GM11168 (cell line): ENCODE data around the gene CARD14.
"Not testable (repeated sequence)": the region's sequence is repeated elsewhere in the genome, so short reads cannot be mapped to it uniquely, and the experiment has no call there.

Experiments
- in situ Hi-C: fragments of 300-500 bp; cut with MboI; formaldehyde crosslinking; loops from one replicate; pipeline ENCODE4 v1.12.0; 2022; ENCODE audit warnings: low sequenced_read_pairs; ENCODE audit not compliant: unreplicated experiment

The CARD14 gene

DNA sequence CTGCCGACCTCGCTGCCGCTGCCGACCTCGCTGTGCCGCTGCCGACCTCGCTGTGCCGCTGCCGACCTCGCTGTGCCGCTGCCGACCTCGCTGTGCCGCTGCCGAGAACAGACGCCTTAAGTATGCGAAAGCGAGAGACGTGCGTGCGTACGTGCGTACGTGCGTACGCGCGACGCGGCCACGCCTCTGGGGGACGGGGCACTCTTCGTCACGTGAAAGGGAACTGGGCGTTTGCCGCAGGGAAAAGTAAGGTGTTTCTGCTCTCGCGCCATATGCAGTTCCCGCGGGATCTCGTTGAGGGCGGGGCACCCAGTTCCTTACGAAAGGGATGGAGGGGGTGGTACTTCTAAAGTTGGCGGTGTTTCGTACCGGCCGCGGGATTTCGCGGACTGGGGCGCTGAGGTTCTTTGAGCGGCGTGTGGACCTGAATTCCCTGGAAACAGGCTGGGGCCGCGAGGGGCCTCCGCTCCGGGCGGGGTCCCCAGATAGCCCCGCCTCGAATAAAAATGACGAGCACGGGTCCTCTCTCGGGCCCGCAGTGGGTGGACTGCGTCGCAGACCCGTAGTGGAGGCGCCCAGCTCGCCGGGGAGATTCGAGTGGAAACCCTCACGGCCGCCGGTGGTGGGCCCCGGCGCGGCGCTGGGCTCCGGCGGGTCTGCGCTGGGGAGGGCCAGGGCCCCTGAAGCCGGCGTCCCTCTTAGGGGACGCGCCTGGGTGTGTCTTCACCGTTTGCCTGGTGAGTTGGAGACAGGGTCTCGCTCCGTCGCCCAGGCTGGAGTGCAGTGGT is 22.6 kb upstream of the CARD14 start, which contains the start of gene EIF4A3:
Gene EIF4A3 (minus strand): TSS at position 94 of the 788 bp plus-strand sequence. CDS start 167 bp downstream, outside the sequence.
- in situ Hi-C loops: no loop called here

DNA sequence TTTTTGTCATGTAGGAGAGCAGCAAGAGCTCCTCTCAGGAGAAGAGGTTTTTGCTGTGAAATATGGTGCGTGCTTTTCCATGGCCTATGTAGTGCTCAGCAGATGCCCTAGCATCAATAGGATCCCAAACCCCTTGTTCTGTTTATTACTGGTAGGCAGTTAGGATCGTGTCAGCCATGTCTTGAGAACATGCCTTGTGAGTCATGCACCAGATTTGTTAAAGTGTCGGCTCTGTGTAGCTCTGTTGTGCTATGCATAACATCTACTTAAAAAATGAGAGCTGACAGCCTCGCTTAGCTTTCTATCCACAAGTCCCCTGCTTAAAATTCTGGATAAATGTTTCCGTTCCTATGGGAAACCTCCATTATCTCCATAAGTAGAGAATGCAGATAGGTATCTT is 18.5 kb upstream of the CARD14 start:
- in situ Hi-C loops: loop anchor here (5.0 kb wide), 1 partner anchor 106 kb away; no protein-coding TSS in a partner anchor

DNA sequence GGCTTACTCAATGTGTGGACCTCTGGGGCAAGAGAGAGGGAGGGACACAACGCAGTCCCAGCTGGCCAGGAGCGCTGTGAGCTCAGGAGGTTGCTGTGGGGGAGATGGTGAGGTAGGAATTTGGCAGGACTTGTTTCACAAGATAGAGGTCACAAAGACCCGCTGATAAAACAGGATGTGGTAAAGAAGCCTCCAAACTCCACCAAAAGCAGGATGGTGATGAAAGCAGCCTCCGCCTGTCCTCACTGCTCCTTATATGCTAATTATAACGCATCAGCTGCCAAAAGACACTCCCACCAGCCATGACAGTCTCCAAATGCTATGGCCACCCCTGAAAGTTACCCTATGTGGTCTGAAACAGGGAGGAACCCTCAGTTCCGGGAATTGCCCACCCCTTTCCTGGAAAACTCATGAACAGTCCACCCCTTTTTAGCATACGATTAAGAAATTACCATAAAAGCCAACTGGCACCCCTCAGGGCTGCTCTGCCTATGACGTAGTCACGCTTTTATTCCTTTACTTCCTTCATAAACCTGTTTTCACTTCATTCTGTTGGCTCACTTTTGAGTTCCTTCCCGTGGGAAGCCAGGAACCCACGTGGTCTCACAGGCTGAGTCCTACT is 17.6 kb upstream of the CARD14 start:
- in situ Hi-C loops: loop anchor here (5.0 kb wide), 1 partner anchor 105 kb away; no protein-coding TSS in a partner anchor

DNA sequence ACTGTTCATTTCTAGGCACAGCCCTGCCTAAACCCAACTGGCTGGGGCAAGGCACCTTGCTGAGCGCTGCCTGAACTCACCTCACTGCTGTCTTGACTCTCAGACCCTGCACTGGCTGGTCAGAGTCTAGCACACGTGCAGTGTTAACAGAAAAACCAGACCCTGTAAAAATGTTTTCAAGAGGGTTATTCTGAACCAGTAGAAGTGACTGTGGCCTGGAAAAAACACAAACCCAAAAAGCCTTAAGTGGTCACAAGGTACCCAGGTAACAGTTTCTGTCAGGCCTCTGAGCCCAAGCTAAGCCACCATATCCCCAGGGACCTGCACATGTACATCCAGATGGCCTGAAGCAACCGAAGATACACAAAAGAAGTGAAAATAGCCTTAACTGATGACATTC is 16.8 kb upstream of the CARD14 start:
- in situ Hi-C loops: loop anchor here (5.0 kb wide), 1 partner anchor 104 kb away; no protein-coding TSS in a partner anchor

DNA sequence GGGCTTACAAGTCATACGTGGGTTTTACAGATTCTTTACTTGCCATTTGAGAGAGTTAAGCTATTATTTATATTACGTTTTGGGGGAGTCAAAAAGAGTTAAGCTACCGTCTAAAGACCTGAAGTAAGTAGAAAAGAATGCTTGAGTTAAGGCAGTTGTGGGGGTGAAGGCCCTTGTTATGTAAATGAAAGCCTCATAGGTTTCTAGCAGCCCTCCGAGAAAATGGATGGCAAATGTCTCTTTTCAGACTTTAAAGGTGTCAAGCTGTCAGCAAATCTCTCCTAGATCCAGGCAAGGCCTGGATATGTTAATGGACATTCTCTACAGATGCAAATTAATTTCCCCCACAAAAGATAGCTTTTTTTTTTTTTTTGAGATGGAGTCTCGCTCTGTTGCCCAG is 15.7 kb upstream of the CARD14 start:
- in situ Hi-C loops: loop anchor here (5.0 kb wide), 1 partner anchor 103 kb away; no protein-coding TSS in a partner anchor

DNA sequence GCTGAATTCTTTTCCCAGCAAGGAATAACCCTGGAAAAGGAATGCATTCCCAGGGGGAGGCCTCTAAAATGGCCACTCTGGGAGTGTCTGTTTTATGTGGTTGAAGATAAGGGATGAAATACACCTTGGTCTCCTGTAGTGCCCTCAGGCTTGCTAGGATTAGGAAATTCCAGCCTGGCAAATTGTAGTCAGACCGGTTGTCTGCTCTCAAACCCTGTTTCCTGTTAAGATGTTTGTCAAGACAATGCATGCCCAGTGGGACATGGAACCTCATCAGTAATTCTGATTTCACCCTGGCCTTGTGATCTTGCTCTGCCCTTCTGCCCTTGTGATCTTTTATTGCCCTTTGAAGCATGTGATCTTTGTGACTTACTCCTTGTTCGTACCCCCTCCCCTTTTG is 14.2 kb upstream of the CARD14 start:
- in situ Hi-C loops: not testable (repeated sequence)

DNA sequence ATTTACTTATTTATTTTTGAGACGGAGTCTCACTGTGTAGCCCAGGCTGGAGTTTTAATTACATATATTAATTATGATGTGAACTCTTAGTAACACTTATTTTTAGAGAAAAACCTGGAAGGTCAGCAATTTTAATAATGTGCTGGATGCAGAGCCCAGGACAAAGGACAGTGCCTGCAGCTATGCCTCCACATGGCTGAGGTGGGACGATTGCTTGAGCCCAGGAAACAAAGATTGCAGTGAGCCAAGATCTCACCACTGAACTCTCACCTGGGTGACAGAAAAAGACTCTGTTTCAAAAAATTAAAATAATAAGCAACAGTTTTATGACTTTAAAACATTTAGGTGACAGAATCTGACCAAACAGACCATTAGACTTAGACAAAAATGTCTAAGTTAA is 11.0 kb upstream of the CARD14 start:
- in situ Hi-C loops: no loop called here

DNA sequence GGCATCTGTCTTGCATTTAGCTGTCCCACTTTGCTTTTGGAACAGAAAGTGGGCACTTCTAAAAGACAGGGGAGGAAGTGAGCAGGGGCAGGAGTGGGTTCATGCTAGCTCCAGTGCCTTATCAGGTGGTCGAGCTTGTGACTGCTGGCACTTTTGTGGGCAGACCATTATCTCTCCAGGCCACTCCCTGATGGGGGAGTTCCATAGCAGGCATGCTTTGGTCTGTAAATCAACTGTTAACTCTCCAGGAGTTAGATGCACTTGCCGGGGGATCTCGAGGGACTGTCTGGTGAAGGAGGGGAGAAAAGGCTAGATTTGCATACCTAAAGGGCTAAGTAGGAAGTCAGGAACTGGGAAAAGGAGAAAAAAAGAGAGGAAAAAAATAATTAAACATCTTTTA is 9.3 kb upstream of the CARD14 start:
- in situ Hi-C loops: no loop called here

DNA sequence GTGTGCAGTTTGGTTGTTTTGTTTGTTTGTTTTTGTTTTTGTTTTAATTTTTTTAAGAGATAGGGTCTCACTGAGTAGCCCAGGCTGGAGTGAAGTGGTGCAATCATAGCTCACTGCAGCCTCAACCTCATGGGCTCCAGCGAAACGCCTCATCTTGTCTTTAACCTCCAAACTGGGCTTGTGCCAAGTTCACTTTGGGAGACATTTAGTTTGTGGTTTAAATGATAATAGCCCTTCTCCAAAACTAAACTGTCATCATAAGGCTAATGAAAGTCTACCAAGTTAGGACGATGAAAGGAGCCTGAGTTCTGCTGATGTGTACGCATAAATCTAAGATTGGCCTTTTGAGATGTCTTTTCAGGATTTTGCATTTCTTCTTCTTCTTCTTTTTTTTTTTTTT is 6.5 kb upstream of the CARD14 start:
- in situ Hi-C loops: no loop called here

DNA sequence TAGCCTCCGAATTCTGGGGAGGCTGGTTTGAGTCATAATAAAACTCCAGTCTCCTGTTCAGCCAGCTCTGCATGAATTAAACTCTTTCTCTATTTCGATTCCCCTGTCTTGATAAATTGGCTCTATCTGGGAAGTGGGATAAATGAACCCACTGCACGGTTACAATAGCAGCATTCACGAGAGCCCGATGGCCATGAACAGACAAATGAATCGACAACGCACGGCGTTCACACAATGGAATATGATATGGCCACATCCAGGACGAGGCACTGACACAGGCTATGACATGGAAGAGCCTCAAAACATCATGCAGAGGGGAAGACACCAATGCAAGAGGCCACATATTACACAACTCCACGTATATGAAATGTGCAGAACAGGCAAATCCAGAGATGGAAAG is 5.6 kb upstream of the CARD14 start:
- in situ Hi-C loops: no loop called here

DNA sequence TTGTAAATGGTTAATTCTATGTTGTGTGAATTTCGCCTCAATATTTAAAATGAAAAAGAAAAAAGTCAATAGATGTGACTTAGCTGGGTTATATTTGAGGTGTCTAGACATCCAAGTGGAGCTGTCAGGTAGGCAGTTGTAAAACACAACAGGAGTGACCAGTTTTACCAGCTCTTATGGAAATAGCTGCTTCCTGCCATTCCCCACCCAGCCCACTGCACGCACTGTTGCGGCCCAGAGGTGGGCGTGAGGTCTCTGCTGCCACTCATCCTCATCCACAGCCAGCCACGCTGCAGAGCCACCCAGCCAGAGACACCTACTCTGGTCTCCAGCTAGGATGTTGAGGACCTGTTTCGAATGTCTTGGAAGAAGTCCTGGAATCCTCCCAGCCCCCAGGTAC is 3.4 kb upstream of the CARD14 start:
- in situ Hi-C loops: no loop called here

DNA sequence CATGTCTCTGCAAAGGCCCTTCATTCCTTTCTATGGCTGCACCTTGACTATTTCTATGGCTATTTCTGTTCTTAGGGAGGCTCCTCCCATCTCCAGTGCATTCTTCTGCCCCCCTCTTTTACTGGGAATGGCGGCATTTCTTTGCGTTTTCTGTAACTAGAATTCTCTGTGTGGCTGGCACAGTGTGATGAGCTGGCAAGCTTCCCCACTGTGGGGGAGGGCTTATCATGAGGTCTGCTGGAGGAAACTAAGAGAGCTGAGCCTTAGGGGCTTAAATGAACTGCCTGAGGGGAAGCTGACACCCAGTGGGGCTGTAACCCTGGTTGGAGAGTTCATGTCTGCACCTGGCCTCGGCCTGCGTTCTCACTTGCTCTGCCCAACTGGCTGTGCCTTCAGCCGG is 1.5 kb upstream of the CARD14 start:
- in situ Hi-C loops: no loop called here

DNA sequence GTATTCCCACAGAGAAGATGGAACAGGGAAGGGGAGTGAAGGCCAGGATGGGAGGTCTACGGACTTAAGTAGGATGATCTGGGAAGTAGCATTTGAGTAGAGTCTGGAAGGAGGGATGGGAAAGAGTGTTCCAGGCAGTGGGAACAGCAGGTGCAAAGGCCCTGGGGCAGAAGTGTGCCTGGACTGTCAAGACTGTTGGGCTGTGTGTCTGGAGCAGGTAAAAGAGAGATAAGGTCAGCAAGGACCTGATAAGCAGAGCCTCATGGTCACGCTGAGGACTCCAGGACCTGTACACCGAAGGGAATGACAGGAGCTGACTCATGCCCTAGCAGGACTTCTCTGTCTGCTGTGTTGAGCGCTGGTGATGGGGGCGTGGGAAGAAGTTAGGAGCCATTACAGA is 723 bp upstream of the CARD14 start:
- in situ Hi-C loops: no loop called here

DNA sequence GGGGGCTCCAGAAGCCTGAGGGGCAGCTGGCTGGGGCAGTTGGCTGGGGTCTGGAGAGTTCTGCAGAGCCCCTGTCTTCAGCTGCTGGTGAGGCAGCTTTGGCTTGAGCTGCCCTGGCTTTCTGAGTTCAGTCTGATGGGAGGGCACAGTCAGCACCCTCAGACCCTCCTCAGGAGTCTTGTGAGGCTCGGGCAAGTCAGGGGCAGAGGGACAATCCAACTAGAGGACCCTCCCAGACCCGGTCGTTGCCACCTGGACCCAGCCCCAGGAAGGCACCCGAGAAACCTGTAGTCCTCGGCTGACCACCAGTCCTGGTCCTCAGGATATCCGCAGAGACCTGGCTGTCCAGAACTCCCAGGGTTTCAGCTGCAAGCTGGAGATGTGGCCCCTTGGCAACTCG is 1.9 kb downstream of the CARD14 start:
- in situ Hi-C loops: no loop called here

DNA sequence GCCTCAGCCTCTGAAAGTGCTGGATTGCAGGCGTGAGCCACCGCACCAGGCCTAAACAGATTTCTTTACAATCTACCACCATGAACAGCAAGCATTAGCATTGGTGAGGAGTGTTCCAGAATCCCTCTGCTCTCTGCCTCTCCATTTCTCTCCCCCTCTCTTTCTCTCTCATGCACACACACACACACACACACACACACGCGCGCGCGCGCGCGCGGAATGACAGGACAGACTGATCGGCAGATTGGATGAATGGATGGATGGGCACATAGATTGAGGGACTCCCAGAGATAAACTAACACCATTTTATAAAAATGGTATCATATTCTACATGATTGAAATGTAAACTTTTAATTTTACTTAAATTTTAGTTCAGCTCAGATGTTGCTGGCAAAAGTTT is 3.3 kb downstream of the CARD14 start:
- in situ Hi-C loops: no loop called here

DNA sequence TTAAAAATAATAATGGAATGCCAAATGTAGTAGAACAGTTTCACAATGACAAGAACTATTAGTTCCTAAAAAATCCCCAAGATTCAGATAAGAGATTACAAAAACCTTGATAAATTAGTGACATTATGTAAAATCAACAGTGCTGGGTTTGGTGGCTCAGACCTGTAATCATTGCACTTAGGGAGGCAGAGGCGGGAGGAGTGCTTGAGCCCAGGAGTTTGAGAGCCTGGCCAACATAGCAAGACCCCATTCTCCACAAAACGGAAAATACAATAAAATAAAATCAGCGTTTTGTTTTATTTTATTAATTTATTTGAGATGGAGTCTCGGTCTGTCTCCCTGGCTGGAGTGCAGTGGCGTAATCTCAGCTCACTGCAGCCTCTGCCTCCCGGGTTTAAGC is 4.1 kb downstream of the CARD14 start:
- in situ Hi-C loops: no loop called here

DNA sequence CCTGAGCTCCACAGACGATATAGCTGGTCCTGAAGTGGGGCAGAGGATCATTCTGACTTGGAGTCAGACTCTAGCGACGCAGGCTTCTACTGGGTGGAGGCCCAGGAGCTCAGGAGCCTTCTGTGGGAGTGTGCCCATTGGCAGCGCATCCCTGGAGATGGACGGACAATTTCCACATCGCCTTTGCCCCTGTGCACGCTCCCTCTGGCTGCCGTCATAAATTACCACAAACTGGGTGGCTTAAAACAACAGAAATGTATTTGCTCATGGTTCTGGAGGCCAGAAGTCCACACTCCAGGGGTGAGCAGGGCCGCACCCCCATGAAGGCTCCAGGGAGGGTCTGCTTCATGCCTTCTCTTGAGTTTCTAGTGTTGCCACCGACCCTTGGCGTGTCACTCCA is 6.9 kb downstream of the CARD14 start:
- in situ Hi-C loops: no loop called here

DNA sequence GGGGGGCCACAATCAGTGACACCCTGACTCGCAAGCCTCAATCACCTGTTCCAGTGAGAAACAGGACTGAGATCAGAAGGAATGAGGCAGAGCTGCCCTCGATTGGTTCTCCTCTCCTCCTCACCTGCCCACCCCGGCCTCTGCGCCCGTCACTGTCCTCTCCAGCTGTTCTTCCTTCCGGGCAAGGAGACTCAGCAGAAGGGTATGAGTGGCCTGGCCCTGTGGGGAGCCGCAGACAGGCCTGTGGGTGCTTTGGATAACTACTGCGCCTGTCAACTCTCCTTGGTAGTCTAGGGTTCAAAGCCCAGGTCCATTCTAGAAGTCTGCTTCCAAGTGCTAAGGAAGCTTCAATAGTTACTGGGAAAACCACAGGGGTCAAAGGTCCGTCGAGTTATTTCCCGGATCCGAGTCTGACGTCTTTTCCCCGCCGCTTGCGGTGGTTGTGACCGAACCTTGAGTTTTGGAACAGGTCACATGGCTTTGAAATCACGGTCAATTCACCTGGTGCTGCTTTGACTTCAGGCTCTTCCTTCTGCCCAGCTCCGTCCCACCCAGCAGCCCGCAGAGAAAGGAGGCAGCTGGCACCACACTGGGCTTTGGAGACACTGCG is 8.3 kb downstream of the CARD14 start:
- in situ Hi-C loops: no loop called here

DNA sequence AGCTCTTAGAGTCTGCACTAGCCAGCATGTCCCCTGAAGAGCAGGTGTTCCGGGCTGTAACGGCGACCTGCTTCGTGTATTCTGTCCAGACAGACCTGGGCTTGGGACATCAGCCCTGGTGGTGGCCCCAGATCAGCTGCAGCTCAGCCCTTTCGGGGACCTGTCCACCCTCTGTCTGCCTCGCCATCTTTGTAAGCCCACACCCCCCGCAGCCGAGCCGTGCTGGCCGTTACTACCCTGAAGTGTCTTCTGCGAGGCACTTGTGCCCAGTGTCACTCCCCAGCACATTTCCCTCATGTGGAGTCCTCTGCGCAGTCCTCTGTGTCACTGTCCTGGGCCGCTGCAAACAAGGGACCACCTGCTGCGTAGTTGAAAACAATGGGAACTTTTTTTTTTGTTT is 10.4 kb downstream of the CARD14 start:
- in situ Hi-C loops: no loop called here

DNA sequence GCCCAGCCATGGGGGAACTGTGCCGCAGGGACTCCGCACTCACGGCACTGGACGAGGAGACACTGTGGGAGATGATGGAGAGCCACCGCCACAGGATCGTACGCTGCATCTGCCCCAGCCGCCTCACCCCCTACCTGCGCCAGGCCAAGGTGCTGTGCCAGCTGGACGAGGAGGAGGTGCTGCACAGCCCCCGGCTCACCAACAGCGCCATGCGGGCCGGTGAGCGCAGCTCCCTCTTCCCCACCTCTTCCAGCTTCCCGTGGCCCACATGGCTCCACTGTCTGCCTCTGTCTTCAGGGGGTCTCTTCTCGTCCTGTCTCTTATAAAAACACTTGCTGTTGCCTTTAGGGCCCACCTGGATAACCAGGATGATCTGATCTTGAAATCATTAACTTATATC is 11.6 kb downstream of the CARD14 start:
- in situ Hi-C loops: no loop called here

DNA sequence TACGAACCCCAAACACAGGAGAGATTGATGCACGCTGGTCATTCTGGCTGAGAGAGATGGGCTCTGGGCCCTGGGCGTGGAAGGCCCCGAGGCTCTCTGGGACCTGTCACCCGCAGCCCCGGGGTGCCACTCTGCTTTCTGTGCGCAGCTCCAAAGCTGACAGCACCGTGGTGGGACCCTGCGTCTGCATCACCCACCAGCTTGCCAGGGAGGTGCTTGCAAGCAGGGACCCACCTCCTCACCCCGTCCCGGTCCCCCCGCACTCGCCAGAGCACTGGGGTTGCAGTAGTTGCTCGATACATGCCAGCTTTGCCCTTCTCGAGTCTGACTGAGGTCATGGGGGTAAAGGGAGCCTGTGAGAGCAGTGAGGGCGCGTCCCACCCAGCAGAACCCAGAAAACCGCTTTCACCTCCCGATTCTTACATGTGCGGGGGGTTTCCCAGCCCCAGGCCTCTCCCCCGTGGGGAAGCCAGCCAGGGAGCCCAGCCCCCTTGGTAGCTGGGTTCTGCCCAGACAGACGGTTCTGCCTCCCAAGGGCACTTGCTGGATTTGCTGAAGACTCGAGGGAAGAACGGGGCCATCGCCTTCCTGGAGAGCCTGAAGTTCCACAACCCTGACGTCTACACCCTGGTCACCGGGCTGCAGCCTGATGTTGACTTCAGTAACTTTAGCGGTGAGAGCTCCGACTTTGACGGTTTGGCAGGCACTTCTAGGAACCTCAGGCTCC is 12.5 kb downstream of the CARD14 start:
- in situ Hi-C loops: no loop called here
